ENCODE data around the gene SLC48A1.

Gene SLC48A1

DNA sequence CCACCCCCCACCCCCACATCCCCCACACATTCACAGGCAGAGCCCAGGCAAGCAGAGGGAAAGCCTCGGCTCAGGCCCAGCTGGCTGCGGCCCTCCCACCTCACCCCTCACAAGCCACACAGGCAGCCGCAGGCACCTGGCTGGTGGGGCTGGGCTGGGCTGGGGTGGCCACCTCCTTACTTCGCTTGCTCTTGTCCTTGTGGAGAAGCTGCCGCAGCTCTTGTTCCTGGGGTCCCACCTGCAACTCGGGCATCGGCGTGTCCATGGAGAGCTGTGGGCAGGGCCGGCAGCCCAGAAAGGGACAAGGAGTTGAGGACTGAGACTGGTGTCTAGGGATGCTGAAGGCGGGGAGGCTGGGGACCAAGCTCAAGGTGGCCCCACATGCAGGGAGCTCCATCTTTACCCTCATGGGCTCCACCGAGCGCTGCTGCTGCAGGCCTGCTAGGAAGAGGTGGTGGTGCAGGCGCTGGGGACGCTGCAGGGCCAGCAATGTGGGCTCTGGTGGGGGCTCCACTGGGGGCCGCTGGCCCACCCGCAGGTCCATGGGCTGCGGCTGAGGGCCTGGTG, 25.4 kb downstream of the SLC48A1 start:
- no peak for DNase-seq
- Mint-ChIP-seq H3K36me3 (ENCODE audit: low read depth) (peaks cover 13% of the 10 kb centered on the region), H3K4me3 (no peak overlapping the region), H3K27ac (no peak overlapping the region), H3K4me1 (peaks cover 35% of the 10 kb centered on the region), H3K9me3 (no peaks in the 10 kb centered on the region), H3K27me3 (ENCODE audit: low read depth, poor library complexity) (peaks cover 4% of the 10 kb centered on the region)
- TF ChIP-seq, protein P1, sequence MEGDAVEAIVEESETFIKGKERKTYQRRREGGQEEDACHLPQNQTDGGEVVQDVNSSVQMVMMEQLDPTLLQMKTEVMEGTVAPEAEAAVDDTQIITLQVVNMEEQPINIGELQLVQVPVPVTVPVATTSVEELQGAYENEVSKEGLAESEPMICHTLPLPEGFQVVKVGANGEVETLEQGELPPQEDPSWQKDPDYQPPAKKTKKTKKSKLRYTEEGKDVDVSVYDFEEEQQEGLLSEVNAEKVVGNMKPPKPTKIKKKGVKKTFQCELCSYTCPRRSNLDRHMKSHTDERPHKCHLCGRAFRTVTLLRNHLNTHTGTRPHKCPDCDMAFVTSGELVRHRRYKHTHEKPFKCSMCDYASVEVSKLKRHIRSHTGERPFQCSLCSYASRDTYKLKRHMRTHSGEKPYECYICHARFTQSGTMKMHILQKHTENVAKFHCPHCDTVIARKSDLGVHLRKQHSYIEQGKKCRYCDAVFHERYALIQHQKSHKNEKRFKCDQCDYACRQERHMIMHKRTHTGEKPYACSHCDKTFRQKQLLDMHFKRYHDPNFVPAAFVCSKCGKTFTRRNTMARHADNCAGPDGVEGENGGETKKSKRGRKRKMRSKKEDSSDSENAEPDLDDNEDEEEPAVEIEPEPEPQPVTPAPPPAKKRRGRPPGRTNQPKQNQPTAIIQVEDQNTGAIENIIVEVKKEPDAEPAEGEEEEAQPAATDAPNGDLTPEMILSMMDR (IDR thresholded peaks at IDR 0.05): no peak

DNA sequence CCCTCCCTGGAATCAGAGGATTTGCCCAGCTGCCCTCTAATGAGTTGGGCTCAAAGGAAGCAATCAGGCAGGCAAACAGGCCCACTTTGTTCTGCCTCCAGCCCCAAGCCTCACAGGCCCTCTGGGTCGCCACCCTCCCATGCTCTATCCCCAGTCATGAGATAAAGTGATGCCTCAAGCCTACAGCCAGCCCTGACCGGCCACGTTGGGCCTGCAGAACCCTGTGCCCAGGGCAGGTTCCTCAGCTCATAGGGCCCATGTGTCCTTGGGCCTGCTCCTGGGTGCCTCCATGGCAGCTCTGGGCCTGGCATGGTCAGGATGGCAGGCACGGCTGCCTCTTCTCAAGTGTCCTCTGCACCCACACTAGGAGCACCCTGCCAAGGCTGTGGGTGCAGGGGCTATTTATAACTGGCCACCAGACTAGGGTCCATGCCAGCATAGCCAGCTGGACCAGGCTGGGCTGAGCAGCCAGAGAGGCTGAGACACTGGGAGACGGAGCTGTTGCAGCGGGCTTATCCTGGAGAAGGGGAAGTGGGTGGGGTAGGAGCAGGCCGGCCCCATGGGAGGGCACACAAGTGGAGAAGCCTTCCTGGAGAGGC, 26.4 kb downstream of the SLC48A1 start:
- peaks cover 5% of the 10 kb centered on the region for H3K36me3 Mint-ChIP-seq (ENCODE audit: low read depth)
- H3K4me3 Mint-ChIP-seq: no peak overlapping the region
- no peaks in the 10 kb centered on the region for H3K9me3 Mint-ChIP-seq
- H3K4me1 Mint-ChIP-seq: peaks cover 45% of the 10 kb centered on the region
- no peak for DNase-seq
- H3K27ac Mint-ChIP-seq: no peak overlapping the region
- TF ChIP-seq, protein P1 (IDR thresholded peaks at IDR 0.05): no peak
- peaks cover 4% of the 10 kb centered on the region for H3K27me3 Mint-ChIP-seq (ENCODE audit: low read depth, poor library complexity)

DNA sequence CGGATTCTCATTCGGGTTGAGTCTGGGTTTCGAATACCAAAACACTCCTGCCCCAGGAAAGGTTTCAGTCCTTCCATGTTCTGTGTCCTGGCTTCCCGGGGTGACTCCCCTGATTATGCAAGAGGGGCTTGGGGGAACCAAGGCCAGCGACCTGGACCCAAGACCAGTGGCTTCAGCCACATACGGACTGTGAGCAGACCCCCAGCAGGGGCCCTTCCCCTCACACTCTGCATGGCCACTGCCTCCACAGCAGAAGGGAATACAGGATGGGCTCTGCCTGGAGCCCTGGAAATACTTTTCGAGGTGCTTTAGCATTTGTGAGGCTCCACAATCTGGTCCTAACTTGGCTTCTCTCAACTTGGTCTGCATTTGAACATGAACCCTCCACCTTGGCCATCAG, 27.5 kb downstream of the SLC48A1 start:
- no peak overlapping the region for H3K4me3 Mint-ChIP-seq
- H3K4me1 Mint-ChIP-seq: peaks cover 57% of the 10 kb centered on the region
- no peak for DNase-seq
- H3K27me3 Mint-ChIP-seq (ENCODE audit: low read depth, poor library complexity): peaks cover 4% of the 10 kb centered on the region
- H3K9me3 Mint-ChIP-seq: no peaks in the 10 kb centered on the region
- H3K36me3 Mint-ChIP-seq (ENCODE audit: low read depth): peaks cover 16% of the 10 kb centered on the region
- H3K27ac Mint-ChIP-seq: no peak overlapping the region
- TF ChIP-seq, protein P1 (IDR thresholded peaks at IDR 0.05): no peak

DNA sequence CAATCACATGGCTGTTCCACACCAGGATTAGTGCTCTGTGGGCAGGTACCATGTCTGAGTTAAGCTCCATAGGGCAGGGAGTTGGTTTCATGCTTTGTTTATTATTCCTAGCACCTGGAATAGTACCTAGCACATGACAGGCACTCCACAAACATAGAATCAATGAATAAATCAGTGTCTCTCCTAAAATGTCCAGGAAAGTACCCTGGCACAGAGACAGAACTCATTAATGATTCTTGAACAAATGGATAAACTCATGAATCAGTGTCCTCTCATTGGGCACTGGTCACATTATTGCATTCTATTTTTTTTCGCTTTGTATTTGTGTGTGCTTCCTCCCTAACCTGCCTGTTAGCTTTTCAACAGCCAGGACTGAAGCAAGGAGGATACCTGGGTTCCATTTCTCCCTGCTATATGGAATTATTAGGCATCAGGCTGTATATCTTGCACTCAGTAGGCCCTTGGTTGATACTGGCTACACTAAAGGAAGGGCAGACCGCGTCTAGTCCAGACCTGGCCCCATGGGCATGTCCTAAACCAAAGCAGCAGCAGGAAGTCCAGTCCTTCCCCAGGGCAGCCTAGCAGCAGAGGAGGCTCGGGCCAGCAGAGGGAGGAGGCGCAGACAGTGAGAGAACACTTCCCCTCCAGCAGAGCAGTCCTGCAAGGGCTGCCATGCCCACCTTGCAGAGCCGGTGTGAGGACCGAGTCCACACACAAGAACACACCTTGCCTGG, 28.3 kb downstream of the SLC48A1 start:
- H3K36me3 Mint-ChIP-seq (ENCODE audit: low read depth): peaks cover 17% of the 10 kb centered on the region
- peaks cover 4% of the 10 kb centered on the region for H3K27me3 Mint-ChIP-seq (ENCODE audit: low read depth, poor library complexity)
- DNase-seq: no peak
- TF ChIP-seq, protein P1 (IDR thresholded peaks at IDR 0.05): no peak
- peaks cover 64% of the 10 kb centered on the region for H3K4me1 Mint-ChIP-seq
- no peaks in the 10 kb centered on the region for H3K9me3 Mint-ChIP-seq
- H3K27ac Mint-ChIP-seq: no peak overlapping the region
- H3K4me3 Mint-ChIP-seq: no peak overlapping the region

DNA sequence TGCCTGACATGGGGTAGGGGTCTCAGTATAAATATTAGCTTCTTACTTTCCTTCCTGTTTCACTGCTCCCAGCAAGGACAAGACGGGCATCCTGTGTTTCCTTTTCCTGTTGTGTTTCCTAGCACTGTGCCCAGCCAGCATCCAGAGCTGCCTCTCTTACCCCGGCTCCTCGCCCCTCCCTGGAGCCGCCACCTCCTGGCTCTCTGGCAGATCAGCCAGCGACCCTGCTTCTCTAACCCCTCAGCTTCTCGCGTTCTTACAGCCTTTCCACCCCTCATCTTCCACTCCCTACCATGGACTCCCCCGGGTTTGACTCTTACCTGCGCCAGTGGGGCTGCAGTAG, 28.8 kb downstream of the SLC48A1 start:
- Mint-ChIP-seq H3K27ac (peak overlapping the region; percentile 89), H3K4me1 (peaks cover 70% of the 10 kb centered on the region)

More for the DNA sequence above, 28.8 kb downstream of the SLC48A1 start:
- H3K9me3 Mint-ChIP-seq: no peaks in the 10 kb centered on the region
- peaks cover 4% of the 10 kb centered on the region for H3K27me3 Mint-ChIP-seq (ENCODE audit: low read depth, poor library complexity)
- DNase-seq: no peak
- TF ChIP-seq, protein P1 (IDR thresholded peaks at IDR 0.05): no peak
- peaks cover 17% of the 10 kb centered on the region for H3K36me3 Mint-ChIP-seq (ENCODE audit: low read depth)
- no peak overlapping the region for H3K4me3 Mint-ChIP-seq

Data from nephron progenitor cell (in vitro differentiated cells).